Measurements from ENCODE around the gene CHIT1. TPM values are rescaled to one million over a fixed set of nuclear protein-coding genes. Genes with fewer than 3 reads are reported as not detected.

Gene CHIT1
- total RNA-seq, 2 experiments from 2014 or later, result 0.56 to 0.74 TPM

DNA sequence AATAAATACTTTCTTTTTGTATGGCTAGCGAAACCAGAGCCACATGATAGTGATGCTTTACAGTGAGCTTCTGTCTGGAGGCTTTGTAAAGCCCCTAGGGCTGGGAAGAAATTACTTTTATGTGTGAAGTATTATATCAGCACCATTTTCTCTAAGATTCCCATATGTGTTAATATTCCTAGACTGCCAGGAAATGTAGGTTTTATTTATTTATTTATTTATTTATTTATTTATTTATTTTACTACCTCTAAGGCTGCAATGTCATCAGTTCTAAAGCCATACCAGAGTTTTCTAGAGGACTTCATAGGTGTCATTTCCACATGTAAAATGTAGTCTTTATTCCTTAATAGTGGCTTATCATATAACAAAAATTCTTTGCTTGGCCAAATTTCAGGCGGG, 38.5 kb downstream of the CHIT1 start:
- no peak overlapping the region for H3K27ac Mint-ChIP-seq
- H3K27me3 Mint-ChIP-seq, result peaks cover 2% of the 10 kb centered on the region
- no peaks in the 10 kb centered on the region for H3K36me3 Mint-ChIP-seq (ENCODE audit: low read depth)
- H3K4me3 Mint-ChIP-seq, result no peak overlapping the region
- CTCF ChIA-PET, result no interaction called here
- no peaks in the 10 kb centered on the region for H3K9me3 Mint-ChIP-seq
- no peak for DNase-seq
- POLR2A ChIA-PET, result no interaction called here
- intact Hi-C loops (cut with micrococcal nuclease), result no loop called here
- no peak for ATAC-seq
- TF ChIP-seq, protein P1, sequence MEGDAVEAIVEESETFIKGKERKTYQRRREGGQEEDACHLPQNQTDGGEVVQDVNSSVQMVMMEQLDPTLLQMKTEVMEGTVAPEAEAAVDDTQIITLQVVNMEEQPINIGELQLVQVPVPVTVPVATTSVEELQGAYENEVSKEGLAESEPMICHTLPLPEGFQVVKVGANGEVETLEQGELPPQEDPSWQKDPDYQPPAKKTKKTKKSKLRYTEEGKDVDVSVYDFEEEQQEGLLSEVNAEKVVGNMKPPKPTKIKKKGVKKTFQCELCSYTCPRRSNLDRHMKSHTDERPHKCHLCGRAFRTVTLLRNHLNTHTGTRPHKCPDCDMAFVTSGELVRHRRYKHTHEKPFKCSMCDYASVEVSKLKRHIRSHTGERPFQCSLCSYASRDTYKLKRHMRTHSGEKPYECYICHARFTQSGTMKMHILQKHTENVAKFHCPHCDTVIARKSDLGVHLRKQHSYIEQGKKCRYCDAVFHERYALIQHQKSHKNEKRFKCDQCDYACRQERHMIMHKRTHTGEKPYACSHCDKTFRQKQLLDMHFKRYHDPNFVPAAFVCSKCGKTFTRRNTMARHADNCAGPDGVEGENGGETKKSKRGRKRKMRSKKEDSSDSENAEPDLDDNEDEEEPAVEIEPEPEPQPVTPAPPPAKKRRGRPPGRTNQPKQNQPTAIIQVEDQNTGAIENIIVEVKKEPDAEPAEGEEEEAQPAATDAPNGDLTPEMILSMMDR (IDR thresholded peaks at IDR 0.05), result no peak
- peaks cover 4% of the 10 kb centered on the region for H3K4me1 Mint-ChIP-seq (ENCODE audit: low read depth)

DNA sequence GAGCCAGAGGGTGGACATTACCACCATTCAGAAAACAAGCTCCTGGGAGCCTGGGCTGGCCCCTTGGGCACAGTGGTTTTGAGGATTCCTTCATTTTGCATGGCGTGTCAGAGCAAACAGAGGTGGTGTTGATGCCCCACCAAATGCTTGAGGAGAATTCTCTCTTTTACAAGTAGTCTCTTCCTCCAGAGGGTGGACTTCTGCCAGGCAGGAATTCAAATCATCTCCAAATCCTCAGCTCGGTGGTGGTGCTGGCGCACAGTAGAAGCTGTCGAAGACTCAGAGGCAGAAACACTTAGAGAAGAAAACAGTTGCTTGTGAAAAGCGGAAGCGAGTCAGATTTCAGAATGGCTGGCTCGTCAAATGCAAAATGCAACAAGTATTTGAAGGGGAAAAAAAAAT, 39.5 kb downstream of the CHIT1 start:
- Mint-ChIP-seq H3K27ac (no peak overlapping the region), H3K4me3 (no peak overlapping the region), H3K4me1 (ENCODE audit: low read depth) (peaks cover 4% of the 10 kb centered on the region), H3K36me3 (ENCODE audit: low read depth) (no peaks in the 10 kb centered on the region), H3K9me3 (no peaks in the 10 kb centered on the region), H3K27me3 (peaks cover 2% of the 10 kb centered on the region)
- DNase-seq, result no peak
- ChIA-PET CTCF (interaction anchor here (0.9 kb wide), 1 partner anchor 78 kb away, joined by 3 read pairs; no protein-coding TSS in a partner anchor), POLR2A (no interaction called here)
- ATAC-seq, result no peak
- intact Hi-C loops (cut with micrococcal nuclease), result no loop called here
- TF ChIP-seq, protein P1 (IDR thresholded peaks at IDR 0.05), result no peak

DNA sequence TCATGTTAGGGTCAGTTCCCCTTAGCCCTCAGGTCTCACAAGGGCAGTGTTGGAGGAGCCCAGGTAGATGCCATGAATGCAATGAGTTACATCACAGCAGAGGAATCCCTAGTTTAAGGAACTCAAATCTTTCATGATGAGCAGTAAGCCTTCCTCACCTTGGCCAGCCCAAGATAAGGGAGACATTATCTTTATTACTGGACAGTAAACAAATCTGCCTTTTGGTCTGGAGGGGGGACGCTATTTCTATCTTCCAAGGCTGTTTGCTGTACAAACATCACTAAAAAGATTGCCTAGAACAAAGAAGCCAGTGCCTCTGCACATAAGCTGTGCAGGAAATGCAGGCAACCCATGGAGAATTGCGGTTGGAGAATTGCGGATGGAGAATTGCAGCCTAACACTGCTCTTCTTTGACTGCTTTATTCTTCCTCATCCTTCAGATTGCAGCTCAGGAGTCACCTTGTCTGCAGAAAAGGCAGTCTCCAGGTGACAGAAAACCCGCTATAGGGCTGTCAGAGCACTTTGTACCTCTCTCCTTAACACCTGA, 40.7 kb downstream of the CHIT1 start:
- Mint-ChIP-seq H3K4me3 (no peak overlapping the region), H3K36me3 (ENCODE audit: low read depth) (no peaks in the 10 kb centered on the region), H3K4me1 (ENCODE audit: low read depth) (peaks cover 4% of the 10 kb centered on the region), H3K27ac (no peak overlapping the region), H3K9me3 (no peaks in the 10 kb centered on the region), H3K27me3 (peaks cover 2% of the 10 kb centered on the region)
- POLR2A ChIA-PET, result no interaction called here
- TF ChIP-seq, protein P1 (IDR thresholded peaks at IDR 0.05), result no peak
- intact Hi-C loops (cut with micrococcal nuclease), result no loop called here
- ATAC-seq (no peak), DNase-seq (no peak)
- CTCF ChIA-PET, result no interaction called here

DNA sequence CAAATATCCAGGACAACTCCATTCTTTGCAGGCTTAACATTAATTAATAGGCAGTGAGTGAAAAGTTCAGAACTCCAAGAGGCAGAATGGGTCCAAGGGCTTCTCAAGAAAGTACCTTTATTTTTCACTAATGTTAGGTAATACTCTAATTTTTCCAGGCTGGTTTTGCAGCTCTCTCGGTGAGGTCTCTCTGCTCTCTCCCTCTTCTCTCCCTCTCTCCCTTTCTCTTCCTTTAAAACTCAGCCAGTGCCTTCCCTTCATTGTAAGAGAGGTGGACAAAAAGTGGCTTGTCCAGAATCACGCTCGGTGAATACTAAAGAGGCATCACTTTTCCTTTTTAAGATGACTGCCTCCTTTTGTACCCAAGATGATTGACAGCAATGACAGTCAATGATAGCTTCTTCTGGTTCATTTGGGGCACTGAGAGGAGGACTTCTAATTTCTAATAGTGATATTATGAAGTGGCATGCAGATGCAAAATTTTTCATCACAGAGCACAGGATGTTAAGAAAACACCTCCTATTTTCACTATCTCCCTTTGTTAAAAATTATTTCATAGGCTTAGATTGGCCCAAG, 41.7 kb downstream of the CHIT1 start:
- Mint-ChIP-seq H3K4me1 (ENCODE audit: low read depth) (peaks cover 4% of the 10 kb centered on the region), H3K4me3 (no peak overlapping the region), H3K36me3 (ENCODE audit: low read depth) (no peaks in the 10 kb centered on the region), H3K9me3 (no peaks in the 10 kb centered on the region), H3K27ac (no peak overlapping the region), H3K27me3 (peaks cover 2% of the 10 kb centered on the region)
- intact Hi-C loops (cut with micrococcal nuclease), result no loop called here
- ChIA-PET CTCF (no interaction called here), POLR2A (no interaction called here)
- TF ChIP-seq, protein P1 (IDR thresholded peaks at IDR 0.05), result no peak
- DNase-seq (no peak), ATAC-seq (no peak)

DNA sequence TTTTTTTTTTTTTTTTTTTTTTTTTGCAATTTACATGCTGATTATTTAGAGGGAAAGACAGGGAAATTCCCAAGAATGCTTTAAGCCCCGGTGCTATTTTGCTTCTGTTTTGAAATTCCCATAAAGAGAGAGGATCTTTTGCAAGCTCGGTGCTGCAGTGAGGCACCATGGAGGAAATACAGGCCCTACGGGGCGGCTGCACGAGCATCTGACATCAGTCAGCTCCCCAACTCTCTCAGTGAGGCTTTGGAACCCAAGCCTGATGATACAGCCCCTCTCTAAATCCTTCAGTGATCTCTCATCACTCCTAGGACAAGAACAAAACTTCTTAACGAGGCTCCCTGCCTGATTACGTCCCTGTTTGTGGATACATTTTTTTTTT, 42.2 kb downstream of the CHIT1 start:
- Mint-ChIP-seq H3K36me3 (ENCODE audit: low read depth) (no peaks in the 10 kb centered on the region), H3K27me3 (peaks cover 2% of the 10 kb centered on the region), H3K4me3 (no peak overlapping the region), H3K4me1 (ENCODE audit: low read depth) (peaks cover 4% of the 10 kb centered on the region), H3K27ac (no peak overlapping the region), H3K9me3 (no peaks in the 10 kb centered on the region)
- DNase-seq, result no peak
- ATAC-seq, result no peak
- intact Hi-C loops (cut with micrococcal nuclease), result no loop called here
- CTCF ChIA-PET, result no interaction called here
- POLR2A ChIA-PET, result no interaction called here
- TF ChIP-seq, protein P1 (IDR thresholded peaks at IDR 0.05), result no peak

Data from activated CD8-positive, alpha-beta T cell treated with anti-CD3 and anti-CD28 coated beads for 36 hours (primary cell).